ENCODE measurements around the gene CCR8.

Gene CCR8

DNA sequence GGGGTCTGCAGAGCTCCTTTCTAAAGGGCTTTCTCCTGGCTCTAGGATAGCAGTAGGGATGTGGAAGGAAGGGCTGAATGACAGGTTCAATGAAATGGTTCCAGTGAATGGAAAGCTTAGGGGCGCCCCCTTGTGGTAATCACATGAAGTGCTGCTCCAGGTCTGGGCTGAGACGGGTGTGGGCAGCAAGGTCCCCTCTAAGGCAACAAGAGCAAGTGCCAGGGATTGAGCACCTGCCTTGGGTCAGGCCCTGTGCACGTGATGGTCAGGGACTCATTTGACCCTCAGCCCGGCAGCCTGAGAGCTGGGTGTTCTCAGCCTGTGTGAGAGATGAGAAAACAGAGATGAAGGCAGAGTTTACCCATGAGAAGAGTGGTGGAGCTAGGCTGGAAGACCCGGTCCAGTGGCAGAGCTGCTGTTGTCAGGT is 37.6 kb upstream of the CCR8 start:
- POLR2A ChIA-PET, result no interaction called here
- H3K27ac ChIP-seq (ENCODE audit: insufficient read depth in 1 of 2, low read depth in 1 of 2, low read length in 2 of 2, poor library complexity in 1 of 2, severe bottlenecking in 2 of 2), result no peak overlapping the region
- H3K27me3 ChIP-seq (replicated peaks in 2 of 5; ENCODE audit: control insufficient read depth in 4 of 5, insufficient read depth in 5 of 5, low read length in 4 of 5), result no peaks in the 10 kb centered on the region
- WGBS (ENCODE audit: insufficient coverage), result 23% methylated on average over 5 of the region's 5 CpGs
- DNase-seq, result peak; percentile 43 to 65 (median 64)
- H3K4me1 ChIP-seq (ENCODE audit: control extremely low read depth in 1 of 4, control insufficient read depth in 4 of 4, insufficient read depth in 4 of 4, low read length in 3 of 4), result peaks cover 0 to 15% (median 3%) of the 10 kb centered on the region in 4 experiments
- no peaks in the 10 kb centered on the region for H3K9me3 ChIP-seq (ENCODE audit: control extremely low read depth in 1 of 5, control insufficient read depth in 4 of 5, insufficient read depth in 2 of 5, low read depth in 1 of 5, low read length in 4 of 5)
- no peak overlapping the region for H3K4me3 ChIP-seq (ENCODE audit: control insufficient read depth in 1 of 7, extremely low read depth in 1 of 7, insufficient read depth in 4 of 7, low read depth in 2 of 7, low read length in 6 of 7)
- CTCF ChIA-PET, result interaction anchor here (0.6 to 22.0 kb wide), 33 partner anchors 9 to 271 kb away, joined by 3 to 618 read pairs (median 5); partner anchors contain the start of genes CX3CR1 and XIRP1
- no peaks in the 10 kb centered on the region for H3K36me3 ChIP-seq (ENCODE audit: control insufficient read depth in 4 of 4, insufficient read depth in 4 of 4, low read length in 3 of 4)

DNA sequence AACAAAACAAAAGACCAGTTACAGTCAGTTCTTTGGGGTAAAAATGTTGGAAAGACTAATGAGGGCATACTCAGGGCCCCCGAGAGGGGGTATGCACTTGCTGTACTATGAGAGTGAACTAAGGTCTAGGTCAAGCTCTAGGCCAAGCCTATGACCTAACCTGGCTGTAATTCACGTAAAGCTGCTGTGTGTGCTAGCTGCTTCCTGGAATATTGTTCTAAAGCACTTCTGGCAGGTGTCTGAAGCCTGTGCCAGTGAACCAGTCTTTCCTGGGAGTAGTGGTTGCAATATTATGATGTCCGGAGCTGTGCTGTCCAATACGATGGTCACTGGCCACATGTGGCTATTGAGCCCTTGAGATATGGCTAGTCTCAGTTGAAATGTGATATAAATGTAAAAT is 36.5 kb upstream of the CCR8 start:
- Histone ChIP-seq H3K4me1 (ENCODE audit: control extremely low read depth in 1 of 4, control insufficient read depth in 4 of 4, insufficient read depth in 4 of 4, low read length in 3 of 4) (peaks cover 0 to 15% (median 3%) of the 10 kb centered on the region in 4 experiments), H3K4me3 (ENCODE audit: control insufficient read depth in 1 of 7, extremely low read depth in 1 of 7, insufficient read depth in 4 of 7, low read depth in 2 of 7, low read length in 6 of 7) (no peak overlapping the region), H3K9me3 (ENCODE audit: control extremely low read depth in 1 of 5, control insufficient read depth in 4 of 5, insufficient read depth in 2 of 5, low read depth in 1 of 5, low read length in 4 of 5) (peaks cover 0 to under 1% (median under 1%) of the 10 kb centered on the region in 5 experiments), H3K36me3 (ENCODE audit: control insufficient read depth in 4 of 4, insufficient read depth in 4 of 4, low read length in 3 of 4) (no peaks in the 10 kb centered on the region), H3K27me3 (replicated peaks in 2 of 5; ENCODE audit: control insufficient read depth in 4 of 5, insufficient read depth in 5 of 5, low read length in 4 of 5) (no peaks in the 10 kb centered on the region), H3K27ac (ENCODE audit: insufficient read depth in 1 of 2, low read depth in 1 of 2, low read length in 2 of 2, poor library complexity in 1 of 2, severe bottlenecking in 2 of 2) (no peak overlapping the region)
- ChIA-PET POLR2A (no interaction called here), CTCF (interaction anchor here (0.8 to 22.0 kb wide), 16 partner anchors 9 to 187 kb away, joined by 3 to 618 read pairs (median 8); partner anchors contain the start of gene XIRP1)
- WGBS (ENCODE audit: insufficient coverage), result 100% methylated on average over 1 of the region's 4 CpGs
- DNase-seq, result no peak

DNA sequence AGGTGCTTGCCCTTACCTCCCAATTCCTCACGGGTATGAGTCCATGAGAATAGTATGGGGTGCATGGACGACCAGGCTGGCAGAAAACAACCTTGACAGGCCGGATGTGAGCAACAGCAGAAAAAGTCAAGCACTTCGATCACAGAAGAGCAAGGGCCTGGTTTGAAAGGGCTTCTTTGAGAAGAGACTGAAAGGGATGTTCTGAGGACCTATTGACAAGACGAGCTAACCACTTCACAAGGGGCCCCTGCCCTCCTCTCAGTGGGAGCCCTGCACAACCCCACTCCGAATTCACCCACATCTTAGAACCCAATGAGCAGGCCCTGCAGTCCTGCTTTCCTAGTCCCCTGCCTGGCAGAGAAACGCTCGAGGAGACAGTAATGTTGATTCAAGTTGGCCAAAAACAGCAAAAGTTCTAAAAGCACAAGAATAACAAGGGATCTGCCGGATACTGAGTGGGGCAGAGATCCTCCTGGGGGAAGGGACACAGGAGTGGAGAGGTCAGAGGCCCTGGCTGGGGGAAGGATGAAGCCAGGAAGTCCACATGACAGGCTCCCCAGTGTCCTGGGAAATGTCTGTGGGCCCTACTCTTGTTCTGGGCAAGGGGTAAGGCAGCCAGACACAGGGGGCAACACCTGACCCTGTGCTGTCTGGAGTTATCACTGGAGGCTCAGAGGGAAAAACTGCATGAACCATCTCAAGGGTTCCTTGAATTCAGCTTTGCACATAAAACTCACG is 34.9 kb upstream of the CCR8 start:
- 85% methylated on average over 8 of the region's 10 CpGs for WGBS (ENCODE audit: insufficient coverage)
- Histone ChIP-seq H3K4me1 (ENCODE audit: control extremely low read depth in 1 of 4, control insufficient read depth in 4 of 4, insufficient read depth in 4 of 4, low read length in 3 of 4) (peaks cover 0 to 8% (median 0%) of the 10 kb centered on the region in 4 experiments), H3K4me3 (ENCODE audit: control insufficient read depth in 1 of 7, extremely low read depth in 1 of 7, insufficient read depth in 4 of 7, low read depth in 2 of 7, low read length in 6 of 7) (no peak overlapping the region), H3K36me3 (ENCODE audit: control insufficient read depth in 4 of 4, insufficient read depth in 4 of 4, low read length in 3 of 4) (no peaks in the 10 kb centered on the region), H3K27ac (ENCODE audit: insufficient read depth in 1 of 2, low read depth in 1 of 2, low read length in 2 of 2, poor library complexity in 1 of 2, severe bottlenecking in 2 of 2) (no peak overlapping the region), H3K27me3 (replicated peaks in 2 of 5; ENCODE audit: control insufficient read depth in 4 of 5, insufficient read depth in 5 of 5, low read length in 4 of 5) (no peaks in the 10 kb centered on the region), H3K9me3 (ENCODE audit: control extremely low read depth in 1 of 5, control insufficient read depth in 4 of 5, insufficient read depth in 2 of 5, low read depth in 1 of 5, low read length in 4 of 5) (peaks cover 0 to 13% (median 3%) of the 10 kb centered on the region in 5 experiments)
- CTCF ChIA-PET, result interaction anchor here (0.6 to 22.0 kb wide), 6 partner anchors 18 to 728 kb away, joined by 3 to 618 read pairs (median 3); partner anchors contain the start of gene XIRP1
- no peak for DNase-seq
- POLR2A ChIA-PET, result no interaction called here

DNA sequence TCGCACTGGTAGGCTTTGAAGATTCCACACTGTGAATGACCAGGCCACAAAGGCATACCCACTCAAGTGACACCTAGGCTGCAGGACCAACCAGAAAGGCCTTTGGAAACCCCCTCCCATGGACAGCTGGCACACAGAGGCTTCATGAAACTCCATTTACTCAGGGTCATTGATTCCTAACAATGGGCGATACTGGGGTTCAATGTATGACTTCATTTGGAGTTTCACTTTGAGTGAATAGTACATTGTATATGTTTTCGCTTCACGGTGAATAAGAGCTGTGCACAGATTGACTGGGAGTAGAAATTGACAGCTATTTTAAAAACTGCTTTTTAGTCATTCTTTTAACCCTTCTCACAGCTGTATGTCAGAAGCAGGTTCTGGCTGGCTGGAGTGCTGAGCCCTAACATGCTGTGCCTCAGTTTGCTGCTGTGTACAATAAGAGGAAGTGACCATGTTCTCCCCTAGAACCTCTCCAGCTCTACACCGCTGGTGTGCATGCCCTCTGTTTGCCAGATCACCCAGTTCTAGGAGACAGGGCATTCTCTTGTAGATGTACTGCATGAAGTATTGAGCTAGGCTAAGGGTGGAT is 34.2 kb upstream of the CCR8 start:
- no peak overlapping the region for H3K27ac ChIP-seq (ENCODE audit: insufficient read depth in 1 of 2, low read depth in 1 of 2, low read length in 2 of 2, poor library complexity in 1 of 2, severe bottlenecking in 2 of 2)
- H3K4me3 ChIP-seq (ENCODE audit: control insufficient read depth in 1 of 7, extremely low read depth in 1 of 7, insufficient read depth in 4 of 7, low read depth in 2 of 7, low read length in 6 of 7), result no peak overlapping the region
- ChIA-PET POLR2A (no interaction called here), CTCF (interaction anchor here (0.6 to 22.0 kb wide), 4 partner anchors 83 to 728 kb away, joined by 3 to 618 read pairs (median 8); partner anchors contain the start of gene XIRP1)
- DNase-seq, result no peak
- H3K36me3 ChIP-seq (ENCODE audit: control insufficient read depth in 4 of 4, insufficient read depth in 4 of 4, low read length in 3 of 4), result no peaks in the 10 kb centered on the region
- WGBS (ENCODE audit: insufficient coverage), result 100% methylated on average over 2 of the region's 5 CpGs
- peaks cover 0 to 8% (median 0%) of the 10 kb centered on the region in 4 experiments for H3K4me1 ChIP-seq (ENCODE audit: control extremely low read depth in 1 of 4, control insufficient read depth in 4 of 4, insufficient read depth in 4 of 4, low read length in 3 of 4)
- H3K9me3 ChIP-seq (ENCODE audit: control extremely low read depth in 1 of 5, control insufficient read depth in 4 of 5, insufficient read depth in 2 of 5, low read depth in 1 of 5, low read length in 4 of 5), result peaks cover 0 to 20% (median 4%) of the 10 kb centered on the region in 5 experiments
- no peaks in the 10 kb centered on the region for H3K27me3 ChIP-seq (replicated peaks in 2 of 5; ENCODE audit: control insufficient read depth in 4 of 5, insufficient read depth in 5 of 5, low read length in 4 of 5)

DNA sequence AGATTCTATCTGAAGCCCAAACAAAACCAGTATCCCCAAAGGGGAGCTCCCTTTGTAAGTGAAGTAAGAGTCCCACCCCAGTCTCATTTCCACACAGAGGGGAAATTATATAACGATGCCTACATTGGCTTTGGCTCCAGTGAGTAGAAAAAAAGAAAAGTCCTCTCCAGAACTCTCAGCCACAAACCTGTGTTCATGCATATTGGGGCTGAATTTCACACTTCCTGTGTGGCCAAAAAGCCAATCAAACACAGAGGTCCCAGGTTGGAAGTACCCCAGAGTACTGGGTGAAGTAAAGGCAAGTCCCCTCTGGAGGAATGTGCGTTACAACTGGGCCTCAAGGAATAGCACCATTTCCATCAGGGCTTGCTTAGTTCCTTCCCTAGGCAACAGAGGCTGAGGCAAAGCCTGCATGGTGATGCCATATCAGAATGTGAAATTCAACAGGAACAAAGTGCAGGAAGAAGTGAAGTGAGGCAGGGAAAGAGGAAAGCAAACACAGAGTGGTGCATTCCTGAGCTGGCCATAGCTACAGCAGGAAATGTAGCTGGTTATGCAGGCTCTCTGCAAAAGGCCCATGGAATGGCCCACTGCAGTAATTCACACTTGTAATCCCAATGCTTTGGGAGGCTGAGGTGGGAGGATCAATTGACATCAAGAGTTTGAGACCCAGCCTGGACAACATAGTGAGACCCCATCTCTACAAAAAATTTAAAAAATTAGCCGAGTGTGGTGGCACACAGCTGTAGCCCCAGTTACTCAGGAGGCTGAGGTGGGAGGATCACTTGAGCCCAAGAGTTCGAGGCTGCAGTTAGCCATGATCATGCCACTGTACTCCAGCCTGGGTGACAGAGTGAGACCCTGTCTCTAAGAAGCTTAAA is 33.1 kb upstream of the CCR8 start:
- Histone ChIP-seq H3K27me3 (replicated peaks in 2 of 5; ENCODE audit: control insufficient read depth in 4 of 5, insufficient read depth in 5 of 5, low read length in 4 of 5) (no peaks in the 10 kb centered on the region), H3K36me3 (ENCODE audit: control insufficient read depth in 4 of 4, insufficient read depth in 4 of 4, low read length in 3 of 4) (no peaks in the 10 kb centered on the region), H3K27ac (ENCODE audit: insufficient read depth in 1 of 2, low read depth in 1 of 2, low read length in 2 of 2, poor library complexity in 1 of 2, severe bottlenecking in 2 of 2) (no peak overlapping the region), H3K9me3 (ENCODE audit: control extremely low read depth in 1 of 5, control insufficient read depth in 4 of 5, insufficient read depth in 2 of 5, low read depth in 1 of 5, low read length in 4 of 5) (peaks cover 0 to 28% (median 4%) of the 10 kb centered on the region in 5 experiments), H3K4me1 (ENCODE audit: control extremely low read depth in 1 of 4, control insufficient read depth in 4 of 4, insufficient read depth in 4 of 4, low read length in 3 of 4) (peaks cover 0 to 8% (median 0%) of the 10 kb centered on the region in 4 experiments), H3K4me3 (ENCODE audit: control insufficient read depth in 1 of 7, extremely low read depth in 1 of 7, insufficient read depth in 4 of 7, low read depth in 2 of 7, low read length in 6 of 7) (no peak overlapping the region)
- ChIA-PET CTCF (interaction anchor here (2.2 to 22.0 kb wide), 2 partner anchors 82 to 107 kb away, joined by 12 to 618 read pairs; partner anchors contain the start of gene XIRP1), POLR2A (no interaction called here)
- DNase-seq, result no peak
- 81% methylated on average over 4 of the region's 4 CpGs for WGBS (ENCODE audit: insufficient coverage)

DNA sequence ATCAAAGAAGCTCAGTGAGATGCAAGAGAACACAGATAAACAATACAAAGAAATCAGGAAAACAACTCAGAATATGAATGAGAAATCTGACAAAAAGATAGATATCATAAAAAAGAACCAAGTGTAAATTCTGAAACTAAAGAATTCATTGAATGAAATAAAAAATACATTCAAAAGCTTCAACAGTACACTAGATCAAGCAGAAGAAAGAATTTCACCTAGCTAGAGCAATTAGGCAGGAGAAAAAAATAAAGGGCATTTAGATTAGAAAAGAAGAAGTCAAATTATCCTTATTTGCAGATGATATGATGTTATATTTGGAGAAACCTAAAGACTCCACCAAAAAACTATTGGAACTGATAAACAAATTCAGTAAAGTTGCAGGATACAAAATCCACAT is 30.2 kb upstream of the CCR8 start:
- Histone ChIP-seq H3K27ac (ENCODE audit: insufficient read depth in 1 of 2, low read depth in 1 of 2, low read length in 2 of 2, poor library complexity in 1 of 2, severe bottlenecking in 2 of 2) (no peak overlapping the region), H3K27me3 (replicated peaks in 2 of 5; ENCODE audit: control insufficient read depth in 4 of 5, insufficient read depth in 5 of 5, low read length in 4 of 5) (no peaks in the 10 kb centered on the region), H3K4me1 (ENCODE audit: control extremely low read depth in 1 of 4, control insufficient read depth in 4 of 4, insufficient read depth in 4 of 4, low read length in 3 of 4) (peaks cover 0 to 2% (median 0%) of the 10 kb centered on the region in 4 experiments), H3K36me3 (ENCODE audit: control insufficient read depth in 4 of 4, insufficient read depth in 4 of 4, low read length in 3 of 4) (no peaks in the 10 kb centered on the region), H3K4me3 (ENCODE audit: control insufficient read depth in 1 of 7, extremely low read depth in 1 of 7, insufficient read depth in 4 of 7, low read depth in 2 of 7, low read length in 6 of 7) (no peak overlapping the region), H3K9me3 (ENCODE audit: control extremely low read depth in 1 of 5, control insufficient read depth in 4 of 5, insufficient read depth in 2 of 5, low read depth in 1 of 5, low read length in 4 of 5) (peaks cover under 1 to 44% (median 8%) of the 10 kb centered on the region in 5 experiments)
- peak in 1 of 3 donors; percentile 32 for DNase-seq
- ChIA-PET POLR2A (no interaction called here), CTCF (interaction anchor here (1.3 to 1.9 kb wide), 2 partner anchors 9 to 11 kb away, joined by 3 to 5 read pairs; no protein-coding TSS in a partner anchor)

Measured in common myeloid progenitor, CD34-positive (primary cell).